KOPT-K1 (cell line): ENCODE results near the gene FAM200B.

ENCODE experiments used
- H3K27ac ChIP-seq: fragments of 200-600 bp; sonication (generic); 2 replicates; pipeline ENCODE4 v1.5.1; 2016; ENCODE audit warnings: antibody characterized with exemption, mild to moderate bottlenecking, low read depth, low read length; ENCODE audit not compliant: poor library complexity, severe bottlenecking
- H3K36me3 ChIP-seq: fragments of 200-600 bp; sonication (generic); 2 replicates; pipeline ENCODE4 v1.5.1; 2017; ENCODE audit warnings: antibody characterized with exemption, mild to moderate bottlenecking, low read length, moderate library complexity; ENCODE audit not compliant: insufficient read depth
- H3K9me3 ChIP-seq: fragments of 200-600 bp; sonication (generic); 2 replicates; pipeline ENCODE4 v1.5.1; 2017; ENCODE audit warnings: antibody characterized with exemption, low read length, mild to moderate bottlenecking; ENCODE audit not compliant: insufficient read depth, poor library complexity, severe bottlenecking

The FAM200B gene

GRCh38 chr4:15702941-15703403, 21.3 kb downstream of the FAM200B start, which contains the start of gene BST1:
Gene BST1, plus strand, starts transcription at chr4:15703065. Its CDS starts 80 bp downstream, at chr4:15703145.
- H3K9me3 ChIP-seq, result no peaks in the 10 kb centered on the region
- no peaks in the 10 kb centered on the region for H3K36me3 ChIP-seq
- peak within 1 kb of the TSS; percentile 24 for H3K27ac ChIP-seq

GRCh38 chr4:15703439-15703838, 21.8 kb downstream of the FAM200B start:
- no peak overlapping the region for H3K27ac ChIP-seq
- H3K36me3 ChIP-seq, result no peaks in the 10 kb centered on the region

GRCh38 chr4:15704129-15704528, 22.5 kb downstream of the FAM200B start:
- Histone ChIP-seq H3K36me3 (no peaks in the 10 kb centered on the region), H3K9me3 (no peaks in the 10 kb centered on the region), H3K27ac (no peak overlapping the region)

More at GRCh38 chr4:15703439-15703838, 21.8 kb downstream of the FAM200B start:
- no peaks in the 10 kb centered on the region for H3K9me3 ChIP-seq

GRCh38 chr4:15706646-15707362, 25.2 kb downstream of the FAM200B start:
- Histone ChIP-seq H3K36me3 (no peaks in the 10 kb centered on the region), H3K9me3 (no peaks in the 10 kb centered on the region), H3K27ac (no peak overlapping the region)

- no peaks in the 10 kb centered on the region for H3K9me3 ChIP-seq
- no peaks in the 10 kb centered on the region for H3K36me3 ChIP-seq
- H3K27ac ChIP-seq, result no peak overlapping the region
Measured at GRCh38 chr4:15707363-15707715, 25.7 kb downstream of the FAM200B start.

- Histone ChIP-seq H3K9me3 (no peaks in the 10 kb centered on the region), H3K36me3 (no peaks in the 10 kb centered on the region), H3K27ac (no peak overlapping the region)
Measured at GRCh38 chr4:15711762-15712161, 30.1 kb downstream of the FAM200B start.

GRCh38 chr4:15712214-15712613, 30.6 kb downstream of the FAM200B start:
- no peaks in the 10 kb centered on the region for H3K36me3 ChIP-seq
- H3K9me3 ChIP-seq, result no peaks in the 10 kb centered on the region
- H3K27ac ChIP-seq, result no peak overlapping the region

- Histone ChIP-seq H3K36me3 (no peaks in the 10 kb centered on the region), H3K27ac (no peak overlapping the region), H3K9me3 (no peaks in the 10 kb centered on the region)
Measured at GRCh38 chr4:15714141-15714540, 32.5 kb downstream of the FAM200B start.

GRCh38 chr4:15714646-15715435, 33.2 kb downstream of the FAM200B start:
- H3K9me3 ChIP-seq, result no peaks in the 10 kb centered on the region
- no peak overlapping the region for H3K27ac ChIP-seq
- no peaks in the 10 kb centered on the region for H3K36me3 ChIP-seq

- Histone ChIP-seq H3K9me3 (no peaks in the 10 kb centered on the region), H3K27ac (no peak overlapping the region), H3K36me3 (no peaks in the 10 kb centered on the region)
Measured at GRCh38 chr4:15716115-15716514, 34.5 kb downstream of the FAM200B start.

GRCh38 chr4:15717086-15717485, 35.5 kb downstream of the FAM200B start:
- H3K9me3 ChIP-seq, result no peaks in the 10 kb centered on the region
- H3K27ac ChIP-seq, result no peak overlapping the region
- no peaks in the 10 kb centered on the region for H3K36me3 ChIP-seq

GRCh38 chr4:15717657-15718416, 36.2 kb downstream of the FAM200B start:
- H3K9me3 ChIP-seq, result no peaks in the 10 kb centered on the region
- H3K27ac ChIP-seq, result no peak overlapping the region
- no peaks in the 10 kb centered on the region for H3K36me3 ChIP-seq

- no peaks in the 10 kb centered on the region for H3K36me3 ChIP-seq
- no peak overlapping the region for H3K27ac ChIP-seq
- H3K9me3 ChIP-seq, result no peaks in the 10 kb centered on the region
Measured at GRCh38 chr4:15718465-15718864, 36.8 kb downstream of the FAM200B start.

GRCh38 chr4:15718959-15719358, 37.3 kb downstream of the FAM200B start:
- no peaks in the 10 kb centered on the region for H3K36me3 ChIP-seq
- no peaks in the 10 kb centered on the region for H3K9me3 ChIP-seq
- no peak overlapping the region for H3K27ac ChIP-seq

- Histone ChIP-seq H3K27ac (no peak overlapping the region), H3K9me3 (no peaks in the 10 kb centered on the region), H3K36me3 (no peaks in the 10 kb centered on the region)
Measured at GRCh38 chr4:15719506-15719905, 37.9 kb downstream of the FAM200B start.
